ENCODE data around the gene SYNE1. TPM values are rescaled to one million over a fixed set of nuclear protein-coding genes. Genes with fewer than 3 reads are reported as not detected.

SYNE1 gene
- total RNA-seq, 1 experiment from 2014 or later: 6.5 TPM

DNA sequence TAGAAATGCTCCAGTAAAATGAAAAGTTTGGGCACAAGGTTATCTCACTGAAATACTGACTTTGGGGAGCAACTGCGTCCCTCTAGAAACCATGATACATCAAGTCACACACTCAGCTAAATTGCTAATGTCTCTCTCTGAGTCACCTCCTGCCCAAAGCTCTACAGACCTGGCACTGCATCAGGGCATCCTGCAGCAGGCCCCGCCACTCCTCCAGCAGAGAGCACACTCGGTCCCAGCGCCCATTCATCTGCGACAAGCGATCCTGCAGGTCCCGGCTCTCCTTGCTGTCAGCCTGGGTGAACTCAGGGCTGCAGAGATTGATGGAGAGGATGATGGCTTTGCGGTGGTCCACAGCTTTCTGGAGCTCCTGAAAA is 500.7 kb downstream of the SYNE1 start (continued):
- TF ChIP-seq, protein P1, sequence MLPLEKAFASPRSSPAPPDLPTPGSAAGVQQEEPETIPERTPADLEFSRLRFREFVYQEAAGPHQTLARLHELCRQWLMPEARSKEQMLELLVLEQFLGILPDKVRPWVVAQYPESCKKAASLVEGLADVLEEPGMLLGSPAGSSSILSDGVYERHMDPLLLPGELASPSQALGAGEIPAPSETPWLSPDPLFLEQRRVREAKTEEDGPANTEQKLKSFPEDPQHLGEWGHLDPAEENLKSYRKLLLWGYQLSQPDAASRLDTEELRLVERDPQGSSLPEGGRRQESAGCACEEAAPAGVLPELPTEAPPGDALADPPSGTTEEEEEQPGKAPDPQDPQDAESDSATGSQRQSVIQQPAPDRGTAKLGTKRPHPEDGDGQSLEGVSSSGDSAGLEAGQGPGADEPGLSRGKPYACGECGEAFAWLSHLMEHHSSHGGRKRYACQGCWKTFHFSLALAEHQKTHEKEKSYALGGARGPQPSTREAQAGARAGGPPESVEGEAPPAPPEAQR (CRISPR knock-in tag; IDR thresholded peaks at IDR 0.05): no peak
- TF ChIP-seq, protein P2, sequence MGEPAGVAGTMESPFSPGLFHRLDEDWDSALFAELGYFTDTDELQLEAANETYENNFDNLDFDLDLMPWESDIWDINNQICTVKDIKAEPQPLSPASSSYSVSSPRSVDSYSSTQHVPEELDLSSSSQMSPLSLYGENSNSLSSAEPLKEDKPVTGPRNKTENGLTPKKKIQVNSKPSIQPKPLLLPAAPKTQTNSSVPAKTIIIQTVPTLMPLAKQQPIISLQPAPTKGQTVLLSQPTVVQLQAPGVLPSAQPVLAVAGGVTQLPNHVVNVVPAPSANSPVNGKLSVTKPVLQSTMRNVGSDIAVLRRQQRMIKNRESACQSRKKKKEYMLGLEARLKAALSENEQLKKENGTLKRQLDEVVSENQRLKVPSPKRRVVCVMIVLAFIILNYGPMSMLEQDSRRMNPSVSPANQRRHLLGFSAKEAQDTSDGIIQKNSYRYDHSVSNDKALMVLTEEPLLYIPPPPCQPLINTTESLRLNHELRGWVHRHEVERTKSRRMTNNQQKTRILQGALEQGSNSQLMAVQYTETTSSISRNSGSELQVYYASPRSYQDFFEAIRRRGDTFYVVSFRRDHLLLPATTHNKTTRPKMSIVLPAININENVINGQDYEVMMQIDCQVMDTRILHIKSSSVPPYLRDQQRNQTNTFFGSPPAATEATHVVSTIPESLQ (CRISPR knock-in tag; IDR thresholded peaks at IDR 0.05): no peak

DNA sequence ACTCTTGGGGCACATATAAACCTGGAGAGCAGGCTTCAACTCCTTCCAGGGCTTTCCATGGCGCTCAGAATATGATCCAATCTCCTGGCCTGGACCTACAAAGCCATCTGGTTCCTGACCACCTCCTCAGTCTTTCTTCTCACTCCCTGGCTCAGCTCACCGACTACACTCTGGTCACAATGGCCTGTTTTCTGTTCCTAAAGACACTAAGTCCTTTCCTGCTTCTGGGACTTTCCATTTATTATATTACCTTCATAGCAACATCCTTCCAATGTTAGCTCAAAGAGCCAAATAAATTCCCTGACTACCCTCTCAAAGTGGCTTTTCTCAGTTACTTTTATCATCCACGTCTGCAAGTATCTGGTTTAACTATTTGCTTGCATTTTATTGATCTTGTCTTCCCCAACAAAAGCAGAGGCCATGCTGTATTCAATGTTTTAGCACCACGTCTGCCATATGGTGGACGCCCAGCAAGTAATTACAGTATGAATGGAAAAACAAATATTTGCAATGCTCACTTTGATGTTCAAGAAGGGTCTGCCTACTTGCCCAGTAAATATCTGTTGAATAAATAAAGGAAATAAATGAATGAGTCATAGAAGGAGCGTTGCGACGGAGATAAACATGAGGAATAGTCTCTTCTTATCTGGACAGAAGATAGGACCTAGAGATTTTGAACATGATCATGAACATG is 501.3 kb downstream of the SYNE1 start:
- Mint-ChIP-seq H3K27ac (no peak overlapping the region), H3K27me3 (ENCODE audit: low read depth) (no peaks in the 10 kb centered on the region), H3K4me1 (no peaks in the 10 kb centered on the region), H3K36me3 (no peaks in the 10 kb centered on the region), H3K4me3 (no peak overlapping the region), H3K9me3 (no peaks in the 10 kb centered on the region)
- CTCF ChIA-PET: no interaction called here
- no peak for TF ChIP-seq NFYB (CRISPR knock-in tag; conservative IDR thresholded peaks at IDR 0.05; ENCODE audit: low read depth)
- TF ChIP-seq GABPB1 (CRISPR knock-in tag; IDR thresholded peaks at IDR 0.05): peak; percentile 66
- POLR2A ChIA-PET: no interaction called here
- ATAC-seq (no peak), DNase-seq (ENCODE audit: low spot score) (no peak)

DNA sequence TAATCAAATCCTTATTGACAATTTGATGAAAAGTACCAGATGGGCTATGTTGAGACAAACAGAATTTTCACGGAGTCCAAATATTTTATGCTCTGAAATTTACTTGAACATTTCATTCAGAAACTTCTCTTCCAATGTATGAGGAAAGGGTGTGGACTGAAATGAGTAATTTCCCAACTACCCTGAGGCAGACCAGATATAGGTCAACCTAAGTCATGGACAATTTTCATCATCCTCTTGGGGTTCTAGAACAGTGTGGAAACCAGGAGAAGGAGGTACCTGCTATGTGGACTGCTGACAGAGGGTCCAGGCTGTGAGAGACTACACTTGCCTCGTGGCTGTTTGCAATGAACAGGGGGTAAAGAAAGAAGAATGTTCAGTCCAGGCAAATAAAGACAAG is 506.7 kb downstream of the SYNE1 start:
- Mint-ChIP-seq H3K36me3 (no peaks in the 10 kb centered on the region), H3K27me3 (ENCODE audit: low read depth) (no peaks in the 10 kb centered on the region), H3K27ac (no peak overlapping the region), H3K9me3 (no peaks in the 10 kb centered on the region), H3K4me1 (peaks cover 5% of the 10 kb centered on the region), H3K4me3 (no peak overlapping the region)
- POLR2A ChIA-PET: no interaction called here
- DNase-seq (ENCODE audit: low spot score) (no peak), ATAC-seq (no peak)
- CTCF ChIA-PET: no interaction called here
- TF ChIP-seq, protein P3, sequence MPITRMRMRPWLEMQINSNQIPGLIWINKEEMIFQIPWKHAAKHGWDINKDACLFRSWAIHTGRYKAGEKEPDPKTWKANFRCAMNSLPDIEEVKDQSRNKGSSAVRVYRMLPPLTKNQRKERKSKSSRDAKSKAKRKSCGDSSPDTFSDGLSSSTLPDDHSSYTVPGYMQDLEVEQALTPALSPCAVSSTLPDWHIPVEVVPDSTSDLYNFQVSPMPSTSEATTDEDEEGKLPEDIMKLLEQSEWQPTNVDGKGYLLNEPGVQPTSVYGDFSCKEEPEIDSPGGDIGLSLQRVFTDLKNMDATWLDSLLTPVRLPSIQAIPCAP (CRISPR knock-in tag; IDR thresholded peaks at IDR 0.05): no peak
- TF ChIP-seq, protein P4, sequence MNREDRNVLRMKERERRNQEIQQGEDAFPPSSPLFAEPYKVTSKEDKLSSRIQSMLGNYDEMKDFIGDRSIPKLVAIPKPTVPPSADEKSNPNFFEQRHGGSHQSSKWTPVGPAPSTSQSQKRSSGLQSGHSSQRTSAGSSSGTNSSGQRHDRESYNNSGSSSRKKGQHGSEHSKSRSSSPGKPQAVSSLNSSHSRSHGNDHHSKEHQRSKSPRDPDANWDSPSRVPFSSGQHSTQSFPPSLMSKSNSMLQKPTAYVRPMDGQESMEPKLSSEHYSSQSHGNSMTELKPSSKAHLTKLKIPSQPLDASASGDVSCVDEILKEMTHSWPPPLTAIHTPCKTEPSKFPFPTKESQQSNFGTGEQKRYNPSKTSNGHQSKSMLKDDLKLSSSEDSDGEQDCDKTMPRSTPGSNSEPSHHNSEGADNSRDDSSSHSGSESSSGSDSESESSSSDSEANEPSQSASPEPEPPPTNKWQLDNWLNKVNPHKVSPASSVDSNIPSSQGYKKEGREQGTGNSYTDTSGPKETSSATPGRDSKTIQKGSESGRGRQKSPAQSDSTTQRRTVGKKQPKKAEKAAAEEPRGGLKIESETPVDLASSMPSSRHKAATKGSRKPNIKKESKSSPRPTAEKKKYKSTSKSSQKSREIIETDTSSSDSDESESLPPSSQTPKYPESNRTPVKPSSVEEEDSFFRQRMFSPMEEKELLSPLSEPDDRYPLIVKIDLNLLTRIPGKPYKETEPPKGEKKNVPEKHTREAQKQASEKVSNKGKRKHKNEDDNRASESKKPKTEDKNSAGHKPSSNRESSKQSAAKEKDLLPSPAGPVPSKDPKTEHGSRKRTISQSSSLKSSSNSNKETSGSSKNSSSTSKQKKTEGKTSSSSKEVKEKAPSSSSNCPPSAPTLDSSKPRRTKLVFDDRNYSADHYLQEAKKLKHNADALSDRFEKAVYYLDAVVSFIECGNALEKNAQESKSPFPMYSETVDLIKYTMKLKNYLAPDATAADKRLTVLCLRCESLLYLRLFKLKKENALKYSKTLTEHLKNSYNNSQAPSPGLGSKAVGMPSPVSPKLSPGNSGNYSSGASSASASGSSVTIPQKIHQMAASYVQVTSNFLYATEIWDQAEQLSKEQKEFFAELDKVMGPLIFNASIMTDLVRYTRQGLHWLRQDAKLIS (CRISPR knock-in tag; IDR thresholded peaks at IDR 0.05; ENCODE audit: borderline replicate concordance): no peak
- TF ChIP-seq, protein P5, sequence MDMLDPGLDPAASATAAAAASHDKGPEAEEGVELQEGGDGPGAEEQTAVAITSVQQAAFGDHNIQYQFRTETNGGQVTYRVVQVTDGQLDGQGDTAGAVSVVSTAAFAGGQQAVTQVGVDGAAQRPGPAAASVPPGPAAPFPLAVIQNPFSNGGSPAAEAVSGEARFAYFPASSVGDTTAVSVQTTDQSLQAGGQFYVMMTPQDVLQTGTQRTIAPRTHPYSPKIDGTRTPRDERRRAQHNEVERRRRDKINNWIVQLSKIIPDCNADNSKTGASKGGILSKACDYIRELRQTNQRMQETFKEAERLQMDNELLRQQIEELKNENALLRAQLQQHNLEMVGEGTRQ (CRISPR knock-in tag; IDR thresholded peaks at IDR 0.05): no peak
- TF ChIP-seq, protein P6, sequence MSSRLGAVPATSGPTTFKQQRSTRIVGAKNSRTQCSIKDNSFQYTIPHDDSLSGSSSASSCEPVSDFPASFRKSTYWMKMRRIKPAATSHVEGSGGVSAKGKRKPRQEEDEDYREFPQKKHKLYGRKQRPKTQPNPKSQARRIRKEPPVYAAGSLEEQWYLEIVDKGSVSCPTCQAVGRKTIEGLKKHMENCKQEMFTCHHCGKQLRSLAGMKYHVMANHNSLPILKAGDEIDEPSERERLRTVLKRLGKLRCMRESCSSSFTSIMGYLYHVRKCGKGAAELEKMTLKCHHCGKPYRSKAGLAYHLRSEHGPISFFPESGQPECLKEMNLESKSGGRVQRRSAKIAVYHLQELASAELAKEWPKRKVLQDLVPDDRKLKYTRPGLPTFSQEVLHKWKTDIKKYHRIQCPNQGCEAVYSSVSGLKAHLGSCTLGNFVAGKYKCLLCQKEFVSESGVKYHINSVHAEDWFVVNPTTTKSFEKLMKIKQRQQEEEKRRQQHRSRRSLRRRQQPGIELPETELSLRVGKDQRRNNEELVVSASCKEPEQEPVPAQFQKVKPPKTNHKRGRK (CRISPR knock-in tag; IDR thresholded peaks at IDR 0.05; ENCODE audit: borderline replicate concordance): no peak
- TF ChIP-seq, protein P7, sequence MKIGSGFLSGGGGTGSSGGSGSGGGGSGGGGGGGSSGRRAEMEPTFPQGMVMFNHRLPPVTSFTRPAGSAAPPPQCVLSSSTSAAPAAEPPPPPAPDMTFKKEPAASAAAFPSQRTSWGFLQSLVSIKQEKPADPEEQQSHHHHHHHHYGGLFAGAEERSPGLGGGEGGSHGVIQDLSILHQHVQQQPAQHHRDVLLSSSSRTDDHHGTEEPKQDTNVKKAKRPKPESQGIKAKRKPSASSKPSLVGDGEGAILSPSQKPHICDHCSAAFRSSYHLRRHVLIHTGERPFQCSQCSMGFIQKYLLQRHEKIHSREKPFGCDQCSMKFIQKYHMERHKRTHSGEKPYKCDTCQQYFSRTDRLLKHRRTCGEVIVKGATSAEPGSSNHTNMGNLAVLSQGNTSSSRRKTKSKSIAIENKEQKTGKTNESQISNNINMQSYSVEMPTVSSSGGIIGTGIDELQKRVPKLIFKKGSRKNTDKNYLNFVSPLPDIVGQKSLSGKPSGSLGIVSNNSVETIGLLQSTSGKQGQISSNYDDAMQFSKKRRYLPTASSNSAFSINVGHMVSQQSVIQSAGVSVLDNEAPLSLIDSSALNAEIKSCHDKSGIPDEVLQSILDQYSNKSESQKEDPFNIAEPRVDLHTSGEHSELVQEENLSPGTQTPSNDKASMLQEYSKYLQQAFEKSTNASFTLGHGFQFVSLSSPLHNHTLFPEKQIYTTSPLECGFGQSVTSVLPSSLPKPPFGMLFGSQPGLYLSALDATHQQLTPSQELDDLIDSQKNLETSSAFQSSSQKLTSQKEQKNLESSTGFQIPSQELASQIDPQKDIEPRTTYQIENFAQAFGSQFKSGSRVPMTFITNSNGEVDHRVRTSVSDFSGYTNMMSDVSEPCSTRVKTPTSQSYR (CRISPR knock-in tag; IDR thresholded peaks at IDR 0.05): no peak
- TF ChIP-seq, protein P8, sequence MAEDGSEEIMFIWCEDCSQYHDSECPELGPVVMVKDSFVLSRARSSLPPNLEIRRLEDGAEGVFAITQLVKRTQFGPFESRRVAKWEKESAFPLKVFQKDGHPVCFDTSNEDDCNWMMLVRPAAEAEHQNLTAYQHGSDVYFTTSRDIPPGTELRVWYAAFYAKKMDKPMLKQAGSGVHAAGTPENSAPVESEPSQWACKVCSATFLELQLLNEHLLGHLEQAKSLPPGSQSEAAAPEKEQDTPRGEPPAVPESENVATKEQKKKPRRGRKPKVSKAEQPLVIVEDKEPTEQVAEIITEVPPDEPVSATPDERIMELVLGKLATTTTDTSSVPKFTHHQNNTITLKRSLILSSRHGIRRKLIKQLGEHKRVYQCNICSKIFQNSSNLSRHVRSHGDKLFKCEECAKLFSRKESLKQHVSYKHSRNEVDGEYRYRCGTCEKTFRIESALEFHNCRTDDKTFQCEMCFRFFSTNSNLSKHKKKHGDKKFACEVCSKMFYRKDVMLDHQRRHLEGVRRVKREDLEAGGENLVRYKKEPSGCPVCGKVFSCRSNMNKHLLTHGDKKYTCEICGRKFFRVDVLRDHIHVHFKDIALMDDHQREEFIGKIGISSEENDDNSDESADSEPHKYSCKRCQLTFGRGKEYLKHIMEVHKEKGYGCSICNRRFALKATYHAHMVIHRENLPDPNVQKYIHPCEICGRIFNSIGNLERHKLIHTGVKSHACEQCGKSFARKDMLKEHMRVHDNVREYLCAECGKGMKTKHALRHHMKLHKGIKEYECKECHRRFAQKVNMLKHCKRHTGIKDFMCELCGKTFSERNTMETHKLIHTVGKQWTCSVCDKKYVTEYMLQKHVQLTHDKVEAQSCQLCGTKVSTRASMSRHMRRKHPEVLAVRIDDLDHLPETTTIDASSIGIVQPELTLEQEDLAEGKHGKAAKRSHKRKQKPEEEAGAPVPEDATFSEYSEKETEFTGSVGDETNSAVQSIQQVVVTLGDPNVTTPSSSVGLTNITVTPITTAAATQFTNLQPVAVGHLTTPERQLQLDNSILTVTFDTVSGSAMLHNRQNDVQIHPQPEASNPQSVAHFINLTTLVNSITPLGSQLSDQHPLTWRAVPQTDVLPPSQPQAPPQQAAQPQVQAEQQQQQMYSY (CRISPR knock-in tag; IDR thresholded peaks at IDR 0.05): no peak
- TF ChIP-seq FOXK1 (CRISPR knock-in tag; IDR thresholded peaks at IDR 0.05) (no peak), ZNF121 (CRISPR knock-in tag; IDR thresholded peaks at IDR 0.05) (no peak)

All from WTC11 (cell line).